ENCODE measurements around the gene DMD. TPM values are rescaled to one million over a fixed set of nuclear protein-coding genes. Genes with fewer than 3 reads are reported as not detected.
A peak's percentile ranks its signal among the peaks of the same experiment; 100 is the strongest.
"Not testable (repeated sequence)": the region's sequence is repeated elsewhere in the genome, so short reads cannot be mapped to it uniquely, and the experiment has no call there.

DMD gene
- total RNA-seq, 1 donor from 2014 or later: 194 TPM

DNA sequence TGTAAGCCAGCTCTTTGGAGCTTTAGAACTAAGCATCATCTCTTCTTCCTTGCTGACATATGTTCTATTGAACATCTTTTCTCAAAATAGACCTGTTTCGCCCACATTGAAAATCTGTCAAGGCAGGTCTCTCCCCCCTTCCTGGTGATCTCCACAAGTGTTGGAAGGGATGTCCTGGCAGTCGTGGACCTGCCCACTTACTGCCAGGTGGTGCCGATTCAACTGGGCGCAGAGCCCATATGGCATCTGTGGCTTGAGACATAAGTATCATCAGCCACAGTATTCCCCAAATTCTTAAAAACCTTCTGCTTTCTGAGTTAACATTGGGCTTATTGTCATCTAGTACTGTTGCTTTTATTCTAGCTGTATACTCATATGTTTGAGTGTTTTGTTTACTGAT lies 1170.2 kb downstream of the DMD start:
- no peak for DNase-seq (ENCODE audit: low spot score)

GRCh38 chrX:32026772-32027171 lies 1184.6 kb downstream of the DMD start:
- no peak for DNase-seq (ENCODE audit: low spot score)

DNA sequence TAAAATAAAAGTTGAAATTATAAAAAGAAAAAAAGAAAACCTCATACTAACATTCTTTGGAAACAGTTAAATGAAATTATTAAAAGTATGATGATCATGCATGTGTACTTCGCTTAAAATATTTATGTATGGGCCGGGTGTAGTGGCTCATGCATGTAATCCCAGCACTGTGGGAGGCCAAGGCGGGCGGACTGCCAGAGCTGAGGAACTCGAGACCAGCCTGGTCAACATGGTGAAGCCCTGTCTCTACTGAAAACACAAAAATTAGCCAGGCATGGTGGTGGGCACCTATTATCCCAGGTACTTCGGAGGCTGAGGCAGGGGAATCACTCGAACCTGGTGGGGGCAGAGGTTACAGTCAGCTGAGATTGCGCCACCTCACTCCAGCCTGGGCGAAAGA lies 1187.3 kb downstream of the DMD start:
- no peak for DNase-seq (ENCODE audit: low spot score)

- no peak for DNase-seq (ENCODE audit: low spot score)
Observed at GRCh38 chrX:32016195-32016594, 1195.2 kb downstream of the DMD start.

DNA sequence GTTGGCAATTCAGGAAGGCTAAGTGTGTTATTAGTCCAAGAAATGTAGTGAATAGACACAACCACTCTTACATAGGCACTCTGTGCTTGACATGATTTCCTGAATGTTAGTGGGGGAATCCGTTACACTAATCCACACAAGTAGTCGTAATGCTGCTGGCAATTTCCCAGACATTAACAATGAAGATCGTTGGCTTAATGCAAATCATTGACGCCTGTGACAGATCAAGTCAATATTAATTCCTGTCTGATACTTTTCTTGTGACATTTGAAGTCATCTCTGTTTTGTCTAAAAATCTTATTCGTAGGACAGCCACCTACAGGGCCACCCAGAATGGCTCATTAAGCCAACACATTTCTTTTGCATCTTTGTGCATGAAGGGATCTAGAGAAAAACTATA lies 1200.4 kb downstream of the DMD start:
- no peak for DNase-seq (ENCODE audit: low spot score)

DNA sequence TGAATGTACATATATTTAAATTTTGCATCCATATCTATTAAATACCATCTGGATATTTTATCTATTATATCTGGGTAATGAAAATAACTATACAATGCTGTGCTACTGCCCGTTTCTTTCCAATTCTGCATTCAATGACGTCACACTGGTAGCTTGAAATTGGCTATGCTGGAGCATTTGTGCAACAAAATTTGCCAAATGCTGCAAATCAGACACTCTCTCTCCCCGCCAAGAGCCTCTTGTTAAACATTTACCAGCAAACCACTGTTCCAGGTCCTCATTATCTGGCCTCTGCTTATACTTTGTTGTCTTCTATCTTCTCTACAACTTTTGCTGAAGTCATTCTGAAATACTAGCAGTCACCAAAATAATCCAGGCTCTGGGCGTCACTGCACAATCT lies 1201.1 kb downstream of the DMD start:
- DNase-seq (ENCODE audit: low spot score): no peak

GRCh38 chrX:31993637-31994036 lies 1217.7 kb downstream of the DMD start:
- no peak for DNase-seq (ENCODE audit: low spot score)

- DNase-seq (ENCODE audit: low spot score): no peak
Observed at GRCh38 chrX:31988975-31989374, 1222.4 kb downstream of the DMD start.

DNA sequence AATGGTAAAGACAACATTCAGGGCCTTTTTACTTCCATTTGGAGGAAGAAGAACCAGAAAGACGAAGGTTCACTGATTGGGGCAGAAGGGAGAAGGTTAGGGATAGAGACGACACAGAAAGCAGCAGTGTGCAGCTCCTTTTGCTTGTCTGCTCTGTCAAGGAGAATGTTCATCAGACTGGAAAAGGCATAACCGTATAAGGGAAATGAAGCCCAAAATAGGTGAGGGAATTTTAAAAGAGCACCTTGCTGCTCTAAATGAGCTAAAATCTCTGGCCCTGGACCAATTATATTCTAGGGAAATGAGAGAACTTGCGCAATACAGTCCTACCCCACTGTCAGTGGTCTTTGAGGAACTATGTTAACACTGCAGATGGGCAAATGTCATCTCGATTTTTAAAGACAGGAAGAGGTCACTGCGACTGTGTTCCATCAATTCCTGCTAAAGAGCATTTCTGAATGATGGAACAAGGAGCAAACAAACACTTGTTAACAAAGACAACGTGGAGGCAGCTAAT lies 1229.7 kb downstream of the DMD start:
- DNase-seq (ENCODE audit: low spot score): no peak

DNA sequence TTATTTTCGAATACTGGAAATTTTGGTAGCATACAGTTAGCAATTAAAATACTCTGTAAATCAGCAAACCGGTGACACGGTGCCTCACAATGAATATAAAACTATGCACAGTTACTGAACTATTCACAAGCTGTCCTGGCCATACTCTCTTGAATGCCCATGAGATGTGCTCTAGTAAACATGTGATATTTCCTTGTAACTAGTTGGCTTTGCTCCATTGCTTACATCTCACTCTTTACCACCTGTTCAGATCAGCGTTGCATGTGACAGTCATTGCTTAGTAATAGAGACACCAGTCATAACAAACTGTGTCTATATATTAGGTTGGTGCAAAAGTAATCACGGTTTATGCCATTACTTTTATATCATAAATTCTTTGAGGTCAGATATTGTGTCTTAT lies 1241.6 kb downstream of the DMD start:
- no peak for DNase-seq (ENCODE audit: low spot score)

DNA sequence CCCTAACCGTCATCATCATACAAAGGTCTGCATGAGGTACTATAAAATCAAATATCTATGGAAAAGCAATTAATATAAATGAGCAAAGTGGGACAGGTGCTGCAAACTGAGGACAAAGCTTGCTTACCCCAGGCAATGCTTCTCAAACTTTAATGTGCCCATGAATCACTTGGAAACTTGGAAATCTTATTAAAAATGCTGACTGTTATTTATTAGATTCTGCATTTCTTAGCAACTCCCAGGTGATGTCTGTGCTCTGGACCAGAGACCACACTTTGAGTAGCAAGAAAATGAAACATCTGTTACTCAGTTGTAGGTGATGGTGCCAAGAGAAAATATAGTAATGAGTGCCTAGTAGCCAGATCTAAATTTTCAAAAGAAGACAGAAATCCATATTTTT lies 1249.1 kb downstream of the DMD start:
- no peak for DNase-seq (ENCODE audit: low spot score)

DNA sequence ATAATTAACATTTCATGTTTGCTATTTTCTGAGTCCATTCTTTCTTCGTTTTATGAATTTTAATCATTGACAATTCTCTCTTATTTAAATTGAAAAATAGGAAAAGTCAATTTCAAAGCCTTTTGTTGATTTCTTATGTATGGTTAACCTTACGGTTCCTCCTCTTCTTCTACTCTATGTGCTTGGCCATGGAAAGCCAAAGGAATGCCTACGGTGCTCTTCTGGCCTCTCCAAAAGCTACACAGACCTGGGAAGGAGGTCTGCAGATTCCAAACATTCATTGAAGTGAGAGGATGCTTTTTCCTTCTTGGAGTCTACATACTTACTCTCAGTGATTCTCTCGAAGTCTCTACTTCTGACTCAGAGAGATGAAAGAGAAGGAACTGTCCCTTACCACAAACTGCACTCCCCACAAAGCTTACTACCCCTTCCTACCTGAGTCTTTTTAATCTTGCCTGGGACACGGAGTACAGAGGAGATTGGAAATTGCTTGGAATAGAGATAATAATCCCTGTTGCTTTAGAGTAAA lies 1276.4 kb downstream of the DMD start:
- no peak for DNase-seq (ENCODE audit: low spot score)

- DNase-seq (ENCODE audit: low spot score): peak; percentile 26
Observed at GRCh38 chrX:31934015-31934414, 1277.3 kb downstream of the DMD start.

GRCh38 chrX:31932769-31933168 lies 1278.6 kb downstream of the DMD start:
- peak; percentile 5 for DNase-seq (ENCODE audit: low spot score)

GRCh38 chrX:31932320-31932719 lies 1279.0 kb downstream of the DMD start:
- not testable (repeated sequence) for DNase-seq (ENCODE audit: low spot score)

DNA sequence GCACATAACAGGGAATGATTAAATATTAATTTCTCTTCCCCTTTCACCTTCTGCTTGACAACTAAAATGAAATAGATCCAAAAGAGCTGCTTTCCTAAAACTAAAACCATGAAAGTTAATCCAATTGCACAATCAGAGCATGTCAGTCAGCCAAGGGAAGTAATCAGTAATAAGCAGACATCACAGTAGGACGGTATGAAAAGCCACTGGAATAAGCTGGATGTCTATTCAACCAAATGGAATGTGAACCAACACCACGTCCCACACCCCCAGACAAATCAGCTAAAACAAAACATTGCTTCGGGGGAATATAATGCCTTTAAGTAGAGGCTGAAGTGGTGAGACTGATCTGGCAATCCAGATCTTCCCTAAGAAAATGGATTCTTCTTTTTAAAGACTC lies 1280.1 kb downstream of the DMD start:
- peak; percentile 58 for DNase-seq (ENCODE audit: low spot score)

- DNase-seq (ENCODE audit: low spot score): peak; percentile 2
Observed at GRCh38 chrX:31929366-31929765, 1282.0 kb downstream of the DMD start.

- DNase-seq (ENCODE audit: low spot score): no peak
Observed at GRCh38 chrX:31921236-31921635, 1290.1 kb downstream of the DMD start.

DNA sequence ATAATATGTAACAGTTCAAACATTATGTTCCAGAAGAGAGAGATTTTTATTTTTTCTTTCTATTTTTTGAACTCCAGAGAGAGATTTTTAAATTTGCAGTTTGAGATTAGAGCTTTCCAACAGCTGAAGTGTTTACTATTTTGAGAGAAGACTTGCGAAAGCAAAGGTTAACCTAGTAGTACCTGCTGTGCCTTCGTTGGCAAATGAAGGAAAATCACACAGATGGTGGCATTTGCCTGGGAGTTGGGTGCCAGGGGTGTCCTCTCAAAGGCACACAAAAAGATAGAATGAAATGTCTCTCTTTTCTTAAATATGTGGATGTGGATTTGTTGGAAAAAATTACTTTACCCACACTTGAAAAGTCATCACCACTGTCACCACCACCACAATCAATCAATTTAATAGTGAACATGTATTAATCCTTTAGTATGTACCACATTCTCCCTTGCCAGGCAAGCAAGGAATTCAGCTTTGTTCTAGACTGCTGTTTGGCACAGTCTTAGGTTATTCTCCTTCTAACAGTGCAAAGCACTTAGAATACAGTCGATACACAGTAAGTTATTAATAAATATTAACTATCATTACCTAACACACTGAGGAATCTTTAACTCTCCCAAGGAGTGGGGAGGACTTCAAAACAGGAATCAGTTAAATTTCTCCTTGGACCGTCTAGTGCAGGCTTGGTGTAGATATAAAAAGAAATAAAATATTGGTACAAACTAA lies 1301.3 kb downstream of the DMD start:
- no peak for DNase-seq (ENCODE audit: low spot score)

DNA sequence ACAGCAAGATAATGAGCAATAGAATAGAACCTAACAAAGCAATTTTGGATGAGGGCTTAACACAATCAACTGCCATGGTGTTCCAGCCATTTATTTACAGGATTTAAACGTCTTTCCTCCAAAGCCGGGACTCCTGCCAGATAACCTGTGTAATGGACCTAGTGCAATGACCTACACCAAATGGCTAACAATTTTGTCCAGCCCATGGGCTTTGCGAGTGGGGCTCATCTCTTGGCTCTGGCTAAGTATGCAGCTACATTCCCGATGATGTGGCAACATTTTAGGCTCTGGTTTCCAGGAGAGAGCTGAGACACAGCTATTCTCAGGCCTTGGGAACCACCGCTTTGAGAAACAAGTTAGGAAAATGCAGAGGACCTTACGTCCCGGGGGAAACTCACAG lies 1317.2 kb downstream of the DMD start:
- no peak for DNase-seq (ENCODE audit: low spot score)

DNA sequence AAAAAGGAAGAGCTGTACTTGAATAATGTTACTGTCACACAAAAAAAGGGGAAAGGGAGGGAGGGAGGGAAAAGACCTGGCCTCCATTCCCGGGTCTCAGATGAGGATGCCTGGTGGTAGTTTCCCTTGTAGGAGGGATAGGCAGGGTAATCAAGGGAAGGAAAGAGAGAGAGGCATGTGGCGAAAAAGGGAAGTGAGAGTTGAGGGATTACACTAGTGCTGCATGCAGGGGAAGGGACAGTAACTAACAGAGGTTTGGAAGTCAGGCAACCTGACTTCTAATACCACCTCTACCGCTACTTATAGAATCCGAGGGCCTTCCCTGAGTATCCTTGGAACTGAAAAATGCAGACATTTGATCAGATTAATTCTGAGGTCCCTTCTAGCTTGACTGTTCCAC lies 1317.8 kb downstream of the DMD start:
- no peak for DNase-seq (ENCODE audit: low spot score)

- no peak for DNase-seq (ENCODE audit: low spot score)
Observed at GRCh38 chrX:31889088-31889487, 1322.3 kb downstream of the DMD start.

- no peak for DNase-seq (ENCODE audit: low spot score)
Observed at GRCh38 chrX:31884535-31884934, 1326.8 kb downstream of the DMD start.

GRCh38 chrX:31872007-31872406 lies 1339.3 kb downstream of the DMD start:
- DNase-seq (ENCODE audit: low spot score): peak; percentile 89
